Measurements from ENCODE around the gene PSIP1. TPM values are rescaled to one million over a fixed set of nuclear protein-coding genes. Genes with fewer than 3 reads are reported as not detected.

PSIP1 gene
- 113 TPM for polyA plus RNA-seq (2013, experiment 1 of 2)
- 155 TPM for polyA plus RNA-seq (2013, experiment 2 of 2)

GRCh38 chr9:15510789-15511575, at the start of gene PSIP1:
TSS of gene PSIP1 (minus strand) at chr9:15510970. CDS start at chr9:15510188, 782 bp downstream.
- peaks cover 32% of the 10 kb centered on the region for H3K36me3 ChIP-seq (ENCODE audit: control insufficient read depth, insufficient read depth, low read length)
- peak within 1 kb of the TSS; percentile 100 for H3K27ac ChIP-seq (ENCODE audit: low read depth, low read length, severe bottlenecking)
- H3K4me1 ChIP-seq (ENCODE audit: control insufficient read depth, insufficient read depth, low read length, poor library complexity, severe bottlenecking) = peaks cover 5% of the 10 kb centered on the region
- H3K9me3 ChIP-seq (ENCODE audit: control insufficient read depth, low read length) = no peaks in the 10 kb centered on the region
- H3K4me3 ChIP-seq (ENCODE audit: extremely low read depth, insufficient read depth, low read length, poor library complexity, severe bottlenecking) = peak within 1 kb of the TSS; percentile 87
- WGBS, 2 experiments (ENCODE audit: insufficient coverage in 2 of 2) = 1 to 4% methylated on average over 9 to 70 of the region's 72 CpGs

- 0 to 1% methylated on average over 5 to 10 of the region's 13 CpGs for WGBS, 2 experiments (ENCODE audit: insufficient coverage in 2 of 2)
- no peak overlapping the region for H3K27ac ChIP-seq (ENCODE audit: low read depth, low read length, severe bottlenecking)
- no peaks in the 10 kb centered on the region for H3K9me3 ChIP-seq (ENCODE audit: control insufficient read depth, low read length)
- H3K4me1 ChIP-seq (ENCODE audit: control insufficient read depth, insufficient read depth, low read length, poor library complexity, severe bottlenecking) = peaks cover 4% of the 10 kb centered on the region
- H3K4me3 ChIP-seq (ENCODE audit: extremely low read depth, insufficient read depth, low read length, poor library complexity, severe bottlenecking) = peak overlapping the region; percentile 73
- H3K36me3 ChIP-seq (ENCODE audit: control insufficient read depth, insufficient read depth, low read length) = no peaks in the 10 kb centered on the region
Observed at GRCh38 chr9:15553528-15553898, 42.7 kb upstream of the PSIP1 start.

- 0% methylated on average over 48 to 59 of the region's 65 CpGs for WGBS, 2 experiments (ENCODE audit: insufficient coverage in 2 of 2)
Observed at GRCh38 chr9:15552636-15553527, 42.1 kb upstream of the PSIP1 start, which contains the start of gene CCDC171. TSS of gene CCDC171 (plus strand) at chr9:15553043. CDS start at chr9:15564089, 11,046 bp downstream.

GRCh38 chr9:15549611-15550010, 38.8 kb upstream of the PSIP1 start:
- WGBS, 2 experiments (ENCODE audit: insufficient coverage in 2 of 2) = 87 to 93% methylated on average over 1 to 2 of the region's 2 CpGs
- Histone ChIP-seq H3K36me3 (ENCODE audit: control insufficient read depth, insufficient read depth, low read length) (no peaks in the 10 kb centered on the region), H3K9me3 (ENCODE audit: control insufficient read depth, low read length) (no peaks in the 10 kb centered on the region), H3K27ac (ENCODE audit: low read depth, low read length, severe bottlenecking) (no peak overlapping the region), H3K4me1 (ENCODE audit: control insufficient read depth, insufficient read depth, low read length, poor library complexity, severe bottlenecking) (peaks cover 4% of the 10 kb centered on the region), H3K4me3 (ENCODE audit: extremely low read depth, insufficient read depth, low read length, poor library complexity, severe bottlenecking) (no peak overlapping the region)

More at GRCh38 chr9:15552636-15553527, 42.1 kb upstream of the PSIP1 start, which contains the start of gene CCDC171:
- Histone ChIP-seq H3K27ac (ENCODE audit: low read depth, low read length, severe bottlenecking) (peak within 1 kb of the TSS; percentile 97), H3K36me3 (ENCODE audit: control insufficient read depth, insufficient read depth, low read length) (no peaks in the 10 kb centered on the region), H3K4me1 (ENCODE audit: control insufficient read depth, insufficient read depth, low read length, poor library complexity, severe bottlenecking) (peaks cover 4% of the 10 kb centered on the region), H3K9me3 (ENCODE audit: control insufficient read depth, low read length) (no peaks in the 10 kb centered on the region), H3K4me3 (ENCODE audit: extremely low read depth, insufficient read depth, low read length, poor library complexity, severe bottlenecking) (peak within 1 kb of the TSS; percentile 73)

GRCh38 chr9:15543047-15543813, 32.5 kb upstream of the PSIP1 start:
- no peak overlapping the region for H3K27ac ChIP-seq (ENCODE audit: low read depth, low read length, severe bottlenecking)
- no peaks in the 10 kb centered on the region for H3K36me3 ChIP-seq (ENCODE audit: control insufficient read depth, insufficient read depth, low read length)
- H3K4me1 ChIP-seq (ENCODE audit: control insufficient read depth, insufficient read depth, low read length, poor library complexity, severe bottlenecking) = peaks cover 2% of the 10 kb centered on the region
- H3K4me3 ChIP-seq (ENCODE audit: extremely low read depth, insufficient read depth, low read length, poor library complexity, severe bottlenecking) = no peak overlapping the region
- 95 to 97% methylated on average over 3 of the region's 4 CpGs for WGBS, 2 experiments (ENCODE audit: insufficient coverage in 2 of 2)
- no peaks in the 10 kb centered on the region for H3K9me3 ChIP-seq (ENCODE audit: control insufficient read depth, low read length)

- no peak overlapping the region for H3K4me3 ChIP-seq (ENCODE audit: extremely low read depth, insufficient read depth, low read length, poor library complexity, severe bottlenecking)
- H3K9me3 ChIP-seq (ENCODE audit: control insufficient read depth, low read length) = no peaks in the 10 kb centered on the region
- H3K36me3 ChIP-seq (ENCODE audit: control insufficient read depth, insufficient read depth, low read length) = no peaks in the 10 kb centered on the region
- H3K27ac ChIP-seq (ENCODE audit: low read depth, low read length, severe bottlenecking) = no peak overlapping the region
- H3K4me1 ChIP-seq (ENCODE audit: control insufficient read depth, insufficient read depth, low read length, poor library complexity, severe bottlenecking) = peaks cover 2% of the 10 kb centered on the region
- WGBS, 2 experiments (ENCODE audit: insufficient coverage in 2 of 2) = 83 to 92% methylated on average over 2 of the region's 2 CpGs
Observed at GRCh38 chr9:15542624-15543023, 31.9 kb upstream of the PSIP1 start.

- H3K36me3 ChIP-seq (ENCODE audit: control insufficient read depth, insufficient read depth, low read length) = no peaks in the 10 kb centered on the region
- no peaks in the 10 kb centered on the region for H3K9me3 ChIP-seq (ENCODE audit: control insufficient read depth, low read length)
- no peak overlapping the region for H3K4me3 ChIP-seq (ENCODE audit: extremely low read depth, insufficient read depth, low read length, poor library complexity, severe bottlenecking)
- WGBS, 2 experiments (ENCODE audit: insufficient coverage in 2 of 2) = 78 to 81% methylated on average over 1 to 2 of the region's 2 CpGs
- peaks cover 2% of the 10 kb centered on the region for H3K4me1 ChIP-seq (ENCODE audit: control insufficient read depth, insufficient read depth, low read length, poor library complexity, severe bottlenecking)
- H3K27ac ChIP-seq (ENCODE audit: low read depth, low read length, severe bottlenecking) = no peak overlapping the region
Observed at GRCh38 chr9:15541872-15542271, 31.1 kb upstream of the PSIP1 start.

GRCh38 chr9:15531380-15531779, 20.6 kb upstream of the PSIP1 start:
- WGBS, 2 experiments (ENCODE audit: insufficient coverage in 2 of 2) = 71% methylated on average over 1 of the region's 1 CpG; no CpG with 5 or more reads in 1 of the 2 experiments
- no peaks in the 10 kb centered on the region for H3K4me1 ChIP-seq (ENCODE audit: control insufficient read depth, insufficient read depth, low read length, poor library complexity, severe bottlenecking)
- no peak overlapping the region for H3K27ac ChIP-seq (ENCODE audit: low read depth, low read length, severe bottlenecking)
- no peak overlapping the region for H3K4me3 ChIP-seq (ENCODE audit: extremely low read depth, insufficient read depth, low read length, poor library complexity, severe bottlenecking)
- H3K9me3 ChIP-seq (ENCODE audit: control insufficient read depth, low read length) = no peaks in the 10 kb centered on the region
- no peaks in the 10 kb centered on the region for H3K36me3 ChIP-seq (ENCODE audit: control insufficient read depth, insufficient read depth, low read length)

GRCh38 chr9:15529566-15530324, 19.0 kb upstream of the PSIP1 start:
- Histone ChIP-seq H3K4me1 (ENCODE audit: control insufficient read depth, insufficient read depth, low read length, poor library complexity, severe bottlenecking) (no peaks in the 10 kb centered on the region), H3K27ac (ENCODE audit: low read depth, low read length, severe bottlenecking) (no peak overlapping the region), H3K36me3 (ENCODE audit: control insufficient read depth, insufficient read depth, low read length) (no peaks in the 10 kb centered on the region), H3K9me3 (ENCODE audit: control insufficient read depth, low read length) (no peaks in the 10 kb centered on the region), H3K4me3 (ENCODE audit: extremely low read depth, insufficient read depth, low read length, poor library complexity, severe bottlenecking) (no peak overlapping the region)
- 78 to 94% methylated on average over 4 of the region's 4 CpGs for whole genome bisulfite sequencing, 2 experiments (ENCODE audit: insufficient coverage in 2 of 2)
